HUDEP-2 (cell line): ENCODE data around the gene RAB11A.

ENCODE experiments used
- DNase-seq, 76 experiments: peaks; one replicate each; lab custom pipeline; 2025; ENCODE audit not compliant: unreplicated experiment in 76 of 76; lab: John Stamatoyannopoulos, UW

Gene RAB11A

GRCh38 chr15:65935391-65935790 is 66.1 kb downstream of the RAB11A start:
- no peak for DNase-seq

- DNase-seq, result no peak
These were observed 67.0 kb downstream of the RAB11A start for GRCh38 chr15:65936282-65936681.

DNA sequence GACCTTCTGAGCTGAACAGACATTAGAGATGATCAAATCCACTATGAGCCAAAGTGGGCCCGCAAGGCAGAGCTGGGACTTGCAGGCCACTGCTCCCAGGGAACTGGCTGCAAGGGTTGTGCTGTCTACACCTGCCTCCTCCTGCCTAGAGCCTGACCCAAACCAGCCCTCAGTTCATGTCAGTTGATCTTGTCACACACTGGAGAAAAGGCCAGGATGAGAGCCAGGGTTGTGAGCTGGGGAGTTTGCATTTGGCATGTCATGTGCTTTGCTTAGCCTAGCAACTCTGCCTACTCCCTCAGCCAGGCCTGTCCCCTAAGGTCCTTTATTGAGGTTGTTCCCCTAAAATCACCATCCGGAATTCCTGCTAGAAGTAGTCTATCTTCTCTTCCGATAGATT is 67.8 kb downstream of the RAB11A start:
- no peak for DNase-seq

DNA sequence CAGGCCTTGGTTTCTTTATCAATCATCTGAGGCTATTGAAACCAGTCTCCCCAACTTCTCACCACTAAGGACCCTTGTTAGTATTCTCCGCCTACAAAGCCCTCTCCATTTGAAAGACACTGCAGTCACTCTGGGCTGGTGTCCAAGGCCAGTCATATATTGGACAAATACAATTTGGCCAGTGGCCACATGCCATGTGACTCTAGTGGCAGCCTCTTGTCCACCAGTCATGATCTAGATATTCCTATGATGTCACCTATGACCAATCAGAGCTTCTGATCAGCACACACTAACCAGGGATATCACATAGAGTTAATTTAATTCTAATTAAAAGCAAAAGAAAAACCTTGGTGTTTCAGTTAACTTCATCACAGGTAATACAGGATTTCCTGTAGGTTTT is 68.2 kb downstream of the RAB11A start:
- DNase-seq, result peak in 20 of 76 experiments; percentile 4 to 54 (median 18)

DNA sequence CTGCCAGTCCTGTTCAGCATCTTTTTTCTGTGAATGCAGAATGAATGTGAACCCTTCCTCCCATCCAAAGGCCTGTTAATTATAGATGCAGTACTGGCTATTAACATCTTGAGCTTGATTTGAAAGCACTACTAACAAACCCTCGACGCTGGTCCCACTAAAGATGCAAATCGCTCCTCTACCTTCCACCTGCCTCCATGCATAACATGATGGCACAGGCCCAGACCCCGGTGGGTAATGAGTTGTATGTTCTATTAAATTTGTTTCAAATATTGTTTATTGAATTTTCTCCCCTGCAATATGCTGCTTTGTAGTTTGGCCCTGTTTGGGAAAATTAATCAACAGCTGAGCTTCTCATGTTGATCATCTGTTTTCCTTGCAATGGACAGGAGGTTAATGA is 69.3 kb downstream of the RAB11A start:
- DNase-seq, result no peak

- no peak for DNase-seq
These were observed 70.8 kb downstream of the RAB11A start for GRCh38 chr15:65939901-65940617.

GRCh38 chr15:65940618-65940909 is 71.3 kb downstream of the RAB11A start:
- DNase-seq, result no peak
